Type B pancreatic cell (in vitro differentiated cells): ENCODE data around the gene ETV6. TPM values are rescaled to one million over a fixed set of nuclear protein-coding genes. Genes with fewer than 3 reads are reported as not detected.

Experiments used
- DNase-seq: peaks from one replicate; pipeline ENCODE4 v3.0.0; 2021; ENCODE audit warnings: mixed read lengths; ENCODE audit not compliant: unreplicated experiment; ENCODE audit errors: extremely low spot score
- H3K27ac Mint-ChIP-seq: 2 replicates; pipeline ENCODE4 v1.8.0; 2021; ENCODE audit warnings: mild to moderate bottlenecking, mixed read lengths
- H3K27me3 Mint-ChIP-seq: 2 replicates; pipeline ENCODE4 v1.8.0; 2021; ENCODE audit warnings: mixed read lengths
- H3K36me3 Mint-ChIP-seq: 2 replicates; pipeline ENCODE4 v1.8.0; 2021; ENCODE audit warnings: mixed read lengths
- H3K4me1 Mint-ChIP-seq: one replicate; pipeline ENCODE4 v1.8.0; 2021; ENCODE audit warnings: mixed read lengths; ENCODE audit not compliant: unreplicated experiment
- H3K4me3 Mint-ChIP-seq: 2 replicates; pipeline ENCODE4 v1.8.0; 2021; ENCODE audit warnings: mild to moderate bottlenecking, mixed read lengths
- H3K9me3 Mint-ChIP-seq: 2 replicates; pipeline ENCODE4 v1.8.0; 2021; ENCODE audit warnings: mixed read lengths
- total RNA-seq: library from RNA; stranded (reverse); gene quantifications from 2 replicates; pipeline ENCODE4 v1.2.1, GENCODE V29; 2021; ENCODE audit warnings: low replicate concordance
- TF ChIP-seq, protein P1 (sequence below): fragments of 200-600 bp; sonication (generic); conservative IDR thresholded peaks from 2 replicates; pipeline ENCODE4 v1.5.0; 2021; ENCODE audit warnings: antibody characterized with exemption, mild to moderate bottlenecking

The ETV6 gene
- total RNA-seq, 1 donor from 2014 or later, result 26.5 TPM

DNA sequence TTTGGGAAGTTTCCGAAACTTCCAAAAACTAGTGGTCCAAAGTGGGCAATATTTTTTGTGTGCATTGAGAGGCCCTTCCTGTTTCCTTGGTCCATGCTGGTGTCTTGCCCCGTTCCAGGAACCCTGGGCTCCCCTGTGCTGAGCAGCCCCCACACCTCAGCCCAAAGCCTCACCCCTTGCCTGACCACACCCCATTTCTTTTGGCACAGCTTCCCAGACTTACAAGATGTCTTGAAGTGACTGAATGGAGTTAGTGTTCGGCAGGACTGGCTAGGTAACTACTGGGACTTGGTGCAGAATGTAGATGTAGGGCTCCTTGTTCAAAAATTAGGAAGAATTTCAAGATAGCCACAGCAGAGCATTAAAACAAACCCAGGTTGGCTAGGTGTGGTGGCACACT lies 68.6 kb downstream of the ETV6 start:
- Mint-ChIP-seq H3K27me3 (no peaks in the 10 kb centered on the region), H3K4me1 (peaks cover 34% of the 10 kb centered on the region), H3K9me3 (no peaks in the 10 kb centered on the region), H3K4me3 (no peak overlapping the region), H3K36me3 (peaks cover 27% of the 10 kb centered on the region), H3K27ac (peak overlapping the region; percentile 61)
- TF ChIP-seq, protein P1, sequence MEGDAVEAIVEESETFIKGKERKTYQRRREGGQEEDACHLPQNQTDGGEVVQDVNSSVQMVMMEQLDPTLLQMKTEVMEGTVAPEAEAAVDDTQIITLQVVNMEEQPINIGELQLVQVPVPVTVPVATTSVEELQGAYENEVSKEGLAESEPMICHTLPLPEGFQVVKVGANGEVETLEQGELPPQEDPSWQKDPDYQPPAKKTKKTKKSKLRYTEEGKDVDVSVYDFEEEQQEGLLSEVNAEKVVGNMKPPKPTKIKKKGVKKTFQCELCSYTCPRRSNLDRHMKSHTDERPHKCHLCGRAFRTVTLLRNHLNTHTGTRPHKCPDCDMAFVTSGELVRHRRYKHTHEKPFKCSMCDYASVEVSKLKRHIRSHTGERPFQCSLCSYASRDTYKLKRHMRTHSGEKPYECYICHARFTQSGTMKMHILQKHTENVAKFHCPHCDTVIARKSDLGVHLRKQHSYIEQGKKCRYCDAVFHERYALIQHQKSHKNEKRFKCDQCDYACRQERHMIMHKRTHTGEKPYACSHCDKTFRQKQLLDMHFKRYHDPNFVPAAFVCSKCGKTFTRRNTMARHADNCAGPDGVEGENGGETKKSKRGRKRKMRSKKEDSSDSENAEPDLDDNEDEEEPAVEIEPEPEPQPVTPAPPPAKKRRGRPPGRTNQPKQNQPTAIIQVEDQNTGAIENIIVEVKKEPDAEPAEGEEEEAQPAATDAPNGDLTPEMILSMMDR, result no peak
- no peak for DNase-seq

DNA sequence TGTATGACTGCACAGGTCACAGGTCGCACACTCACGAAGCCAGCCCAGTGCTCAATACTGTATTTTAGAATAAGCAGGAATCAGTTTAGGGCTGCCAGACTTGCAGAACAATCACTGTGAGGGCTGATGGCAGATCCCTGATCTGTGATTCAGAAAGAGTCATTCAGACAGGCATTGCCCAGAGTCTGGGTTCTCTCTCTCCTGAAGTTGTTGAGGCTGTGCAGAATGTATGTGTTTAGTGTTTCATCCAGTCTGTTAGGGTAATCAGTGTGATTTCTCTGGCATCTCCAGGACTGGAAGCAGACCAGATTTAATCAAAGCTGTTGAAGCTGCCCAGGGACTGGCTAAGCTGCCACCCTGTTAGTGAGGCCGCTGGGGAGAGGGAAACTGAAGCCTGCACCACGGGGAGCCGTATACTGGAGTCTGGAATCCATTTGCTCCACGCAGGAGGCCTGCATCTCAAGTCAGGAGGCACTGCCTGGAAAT lies 69.3 kb downstream of the ETV6 start:
- Mint-ChIP-seq H3K27me3 (no peaks in the 10 kb centered on the region), H3K9me3 (no peaks in the 10 kb centered on the region), H3K36me3 (peaks cover 33% of the 10 kb centered on the region), H3K4me3 (no peak overlapping the region), H3K27ac (peak overlapping the region; percentile 33), H3K4me1 (peaks cover 34% of the 10 kb centered on the region)
- DNase-seq, result no peak
- TF ChIP-seq, protein P1, result no peak

DNA sequence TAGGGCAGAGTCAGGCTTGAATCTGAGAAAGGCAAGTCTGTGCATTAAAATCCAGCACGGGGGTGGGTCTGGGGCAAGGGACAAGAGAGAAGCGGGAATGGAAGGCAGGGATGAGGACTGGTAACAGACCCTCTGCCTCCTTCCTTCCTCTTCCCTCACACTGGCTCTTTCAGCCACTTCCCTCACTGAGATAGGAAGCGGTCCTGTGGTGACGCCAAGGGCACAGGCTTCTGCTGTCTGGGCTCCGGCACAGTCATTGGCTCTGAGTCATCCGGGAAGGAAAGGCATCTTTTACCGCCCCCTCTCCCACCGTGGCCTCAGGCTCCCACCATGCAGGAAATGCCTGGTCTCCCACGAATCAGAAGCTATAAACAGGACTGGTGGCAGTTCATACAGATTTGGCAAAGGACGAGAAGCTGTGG lies 70.2 kb downstream of the ETV6 start:
- no peak for DNase-seq

DNA sequence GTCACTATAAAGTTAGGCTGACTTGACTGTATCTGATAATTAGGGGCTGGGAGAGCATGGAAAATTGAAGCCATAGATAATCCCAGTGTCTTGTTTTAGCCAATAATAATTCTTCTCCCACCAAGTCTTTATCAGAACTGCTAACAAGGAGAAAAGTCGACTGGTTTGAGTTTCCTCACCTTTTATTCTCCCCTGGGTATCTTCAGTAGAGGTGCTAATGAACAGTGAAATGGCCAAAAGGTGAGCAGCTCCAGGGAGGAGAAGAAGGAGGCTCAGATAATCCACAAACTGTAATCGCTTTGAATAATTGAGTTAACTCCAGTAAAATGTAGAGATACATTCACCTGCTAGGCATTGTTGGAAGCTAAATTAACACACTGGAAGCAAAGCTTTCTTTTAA lies 72.6 kb downstream of the ETV6 start:
- no peak overlapping the region for H3K4me3 Mint-ChIP-seq
- peaks cover 31% of the 10 kb centered on the region for H3K36me3 Mint-ChIP-seq
- DNase-seq, result no peak
- H3K27me3 Mint-ChIP-seq, result no peaks in the 10 kb centered on the region
- peaks cover 5% of the 10 kb centered on the region for H3K9me3 Mint-ChIP-seq
- H3K27ac Mint-ChIP-seq, result no peak overlapping the region
- H3K4me1 Mint-ChIP-seq, result peaks cover 36% of the 10 kb centered on the region
- TF ChIP-seq, protein P1, result no peak

More for the DNA sequence above, 70.2 kb downstream of the ETV6 start:
- H3K4me1 Mint-ChIP-seq, result peaks cover 39% of the 10 kb centered on the region
- TF ChIP-seq, protein P1, result no peak
- H3K4me3 Mint-ChIP-seq, result no peak overlapping the region
- peaks cover 24% of the 10 kb centered on the region for H3K36me3 Mint-ChIP-seq
- H3K27me3 Mint-ChIP-seq, result no peaks in the 10 kb centered on the region
- peak overlapping the region; percentile 5 for H3K27ac Mint-ChIP-seq
- no peaks in the 10 kb centered on the region for H3K9me3 Mint-ChIP-seq

DNA sequence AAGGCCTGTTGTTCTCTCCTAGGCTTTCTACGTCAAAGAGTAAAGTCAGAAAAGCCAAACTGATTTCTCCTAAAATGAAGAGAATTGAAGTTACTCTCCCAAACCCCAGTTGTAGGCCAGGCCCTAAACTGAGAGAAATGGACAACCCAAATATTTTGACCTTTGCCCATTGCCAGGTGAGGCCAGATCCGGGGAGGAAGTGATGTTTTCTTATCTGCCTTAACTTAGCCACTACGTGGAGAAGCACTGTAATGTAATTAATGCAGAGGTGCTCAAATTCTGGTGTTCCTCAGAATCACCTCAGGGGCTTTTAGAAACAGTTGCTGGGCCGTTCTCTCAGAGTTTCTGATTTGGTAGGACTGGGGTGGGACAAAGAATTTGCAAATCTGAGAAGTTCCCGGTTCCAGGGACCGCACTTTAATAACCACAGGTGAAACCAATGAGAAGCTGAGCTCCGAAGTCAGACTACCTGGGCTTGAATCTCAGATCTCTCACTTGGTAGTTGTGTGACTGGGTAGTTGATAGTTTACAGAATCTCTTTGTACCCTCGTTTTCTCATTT lies 73.2 kb downstream of the ETV6 start:
- H3K36me3 Mint-ChIP-seq, result peaks cover 35% of the 10 kb centered on the region
- peaks cover 5% of the 10 kb centered on the region for H3K9me3 Mint-ChIP-seq
- H3K4me3 Mint-ChIP-seq, result no peak overlapping the region
- H3K27me3 Mint-ChIP-seq, result no peaks in the 10 kb centered on the region
- H3K4me1 Mint-ChIP-seq, result peaks cover 35% of the 10 kb centered on the region
- DNase-seq, result no peak
- no peak overlapping the region for H3K27ac Mint-ChIP-seq
- TF ChIP-seq, protein P1, result no peak
